Smooth muscle cell (in vitro differentiated cells): ENCODE data around the gene CALM3. TPM values are rescaled to one million over a fixed set of nuclear protein-coding genes. Genes with fewer than 3 reads are reported as not detected.

Source experiments
- DNase-seq: peaks from one replicate; lab custom pipeline; 2025; ENCODE audit not compliant: unreplicated experiment; lab: John Stamatoyannopoulos, UW
- H2AFZ ChIP-seq: fragments of 200-600 bp; sonication (generic); 2 replicates; pipeline ENCODE4 v1.6.0; 2016; ENCODE audit warnings: antibody characterized with exemption, low read depth, mild to moderate bottlenecking
- H3F3A ChIP-seq: fragments of 200-600 bp; sonication (generic); 2 replicates; pipeline ENCODE4 v1.6.0; 2017; ENCODE audit warnings: antibody characterized with exemption, low read depth
- H3K27ac ChIP-seq: fragments of 200-600 bp; sonication (generic); 2 replicates; pipeline ENCODE4 v1.5.1; 2016; ENCODE audit warnings: low read depth, mild to moderate bottlenecking
- H3K27me3 ChIP-seq: fragments of 200-600 bp; sonication (generic); 2 replicates; pipeline ENCODE4 v1.6.1; 2016; ENCODE audit warnings: low read depth, mild to moderate bottlenecking
- H3K36me3 ChIP-seq: fragments of 200-600 bp; sonication (generic); 2 replicates; pipeline ENCODE4 v1.5.1; 2016; ENCODE audit warnings: low read depth
- H3K4me1 ChIP-seq: fragments of 200-600 bp; sonication (generic); 2 replicates; pipeline ENCODE4 v1.5.1; 2016; ENCODE audit warnings: low read depth
- H3K4me2 ChIP-seq: fragments of 200-600 bp; sonication (generic); 2 replicates; pipeline ENCODE4 v1.6.0; 2016; ENCODE audit warnings: mild to moderate bottlenecking
- H3K4me3 ChIP-seq: fragments of 200-600 bp; sonication (generic); 2 replicates; pipeline ENCODE4 v1.5.1; 2016; ENCODE audit warnings: mild to moderate bottlenecking
- H3K79me2 ChIP-seq: fragments of 200-600 bp; sonication (generic); 2 replicates; pipeline ENCODE4 v1.6.0; 2016; ENCODE audit warnings: low read depth, mild to moderate bottlenecking
- H3K9ac ChIP-seq: fragments of 200-600 bp; sonication (generic); 2 replicates; pipeline ENCODE4 v1.6.0; 2016; ENCODE audit warnings: low read depth
- H3K9me3 ChIP-seq: fragments of 200-600 bp; sonication (generic); replicated peaks from 2 replicates; pipeline ENCODE4 v1.5.1; 2016; ENCODE audit warnings: low read depth
- H4K20me1 ChIP-seq: fragments of 200-600 bp; sonication (generic); 2 replicates; pipeline ENCODE4 v1.6.0; 2016; ENCODE audit warnings: low read depth
- WGBS: methylation state at CpG from one replicate; pipeline ENCODE4 v1.1.7; 2016; ENCODE audit warnings: low lambda C conversion rate; 5-methylcytosine and 5-hydroxymethylcytosine counted together
- polyA plus RNA-seq: library from polyadenylated mRNA; unstranded; fragments of >200 nt; fragmentation: Nextera tagmentation; extraction: Ambion mirVana; gene quantifications from 2 replicates; pipeline ENCODE4 v1.2.1, GENCODE V29; 2016
- total RNA-seq: library from RNA; depleted of rRNA; stranded (reverse); fragments of >200 nt; gene quantifications from 2 replicates; pipeline ENCODE4 v1.2.3, GENCODE V29; 2014
- TF ChIP-seq, protein P1 (sequence below): fragments of 200-600 bp; sonication (generic); IDR thresholded peaks from 2 replicates; pipeline ENCODE4 v1.5.1; 2017; ENCODE audit warnings: borderline replicate concordance, mild to moderate bottlenecking, antibody characterized with exemption; ENCODE audit not compliant: insufficient read depth, poor library complexity, severe bottlenecking

CALM3 gene
- total and polyA plus RNA-seq, 2 experiments from 2014 or later = 172 to 183 TPM

DNA sequence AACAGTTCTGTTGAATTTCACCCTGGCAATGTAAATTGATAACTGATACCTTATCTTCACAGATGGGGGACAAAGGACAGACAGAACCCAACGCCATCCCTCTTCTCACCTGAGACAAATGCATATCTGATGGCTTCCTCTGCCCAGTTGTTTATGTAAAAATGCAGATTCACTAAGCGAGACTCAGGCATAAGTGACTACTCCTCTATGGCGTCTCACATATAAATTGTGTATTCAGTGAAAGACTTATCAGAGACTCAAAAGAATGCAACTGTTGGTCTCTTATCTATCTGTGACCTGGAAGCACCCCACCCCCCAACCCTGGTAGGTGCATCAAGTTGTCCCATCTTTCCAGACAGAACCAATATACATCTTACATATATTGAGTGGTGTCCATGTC is 13.3 kb upstream of the CALM3 start:
- H3K4me3 ChIP-seq = no peak overlapping the region
- no peaks in the 10 kb centered on the region for H3K79me2 ChIP-seq
- TF ChIP-seq, protein P1, sequence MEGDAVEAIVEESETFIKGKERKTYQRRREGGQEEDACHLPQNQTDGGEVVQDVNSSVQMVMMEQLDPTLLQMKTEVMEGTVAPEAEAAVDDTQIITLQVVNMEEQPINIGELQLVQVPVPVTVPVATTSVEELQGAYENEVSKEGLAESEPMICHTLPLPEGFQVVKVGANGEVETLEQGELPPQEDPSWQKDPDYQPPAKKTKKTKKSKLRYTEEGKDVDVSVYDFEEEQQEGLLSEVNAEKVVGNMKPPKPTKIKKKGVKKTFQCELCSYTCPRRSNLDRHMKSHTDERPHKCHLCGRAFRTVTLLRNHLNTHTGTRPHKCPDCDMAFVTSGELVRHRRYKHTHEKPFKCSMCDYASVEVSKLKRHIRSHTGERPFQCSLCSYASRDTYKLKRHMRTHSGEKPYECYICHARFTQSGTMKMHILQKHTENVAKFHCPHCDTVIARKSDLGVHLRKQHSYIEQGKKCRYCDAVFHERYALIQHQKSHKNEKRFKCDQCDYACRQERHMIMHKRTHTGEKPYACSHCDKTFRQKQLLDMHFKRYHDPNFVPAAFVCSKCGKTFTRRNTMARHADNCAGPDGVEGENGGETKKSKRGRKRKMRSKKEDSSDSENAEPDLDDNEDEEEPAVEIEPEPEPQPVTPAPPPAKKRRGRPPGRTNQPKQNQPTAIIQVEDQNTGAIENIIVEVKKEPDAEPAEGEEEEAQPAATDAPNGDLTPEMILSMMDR = no peak
- H3K9ac ChIP-seq = no peak overlapping the region
- H4K20me1 ChIP-seq = no peaks in the 10 kb centered on the region
- no peak overlapping the region for H2AFZ ChIP-seq
- H3K4me1 ChIP-seq = no peaks in the 10 kb centered on the region
- no peaks in the 10 kb centered on the region for H3K9me3 ChIP-seq
- no peaks in the 10 kb centered on the region for H3F3A ChIP-seq
- DNase-seq = no peak
- H3K27ac ChIP-seq = no peak overlapping the region
- H3K27me3 ChIP-seq = no peaks in the 10 kb centered on the region
- 57% methylated on average over 3 of the region's 3 CpGs for WGBS
- no peak overlapping the region for H3K4me2 ChIP-seq
- no peaks in the 10 kb centered on the region for H3K36me3 ChIP-seq

DNA sequence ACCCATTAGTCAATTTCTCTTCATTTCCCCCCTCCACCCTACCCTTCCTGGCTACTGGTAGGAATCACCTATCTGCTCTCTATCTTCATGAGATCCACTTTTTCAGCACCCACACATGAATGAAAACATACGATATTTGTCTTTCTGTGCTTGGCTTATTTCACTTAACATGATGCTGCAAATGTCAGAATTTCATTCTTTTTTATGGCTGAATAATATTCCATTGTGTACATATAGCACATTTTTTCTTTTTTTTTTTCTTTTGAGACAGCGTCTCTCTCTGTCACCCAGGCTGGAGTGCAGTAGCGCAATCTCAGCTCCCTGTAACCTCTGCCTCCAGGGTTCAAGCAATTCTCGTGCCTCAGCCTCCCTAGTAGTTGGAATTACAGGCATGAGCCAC is 9.9 kb upstream of the CALM3 start:
- TF ChIP-seq, protein P1 = no peak
- Histone ChIP-seq H3K4me3 (no peak overlapping the region), H3K9ac (no peak overlapping the region), H3K27ac (no peak overlapping the region), H4K20me1 (no peaks in the 10 kb centered on the region), H3K9me3 (no peaks in the 10 kb centered on the region), H2AFZ (no peak overlapping the region), H3F3A (no peaks in the 10 kb centered on the region), H3K27me3 (no peaks in the 10 kb centered on the region), H3K79me2 (no peaks in the 10 kb centered on the region), H3K4me2 (no peak overlapping the region), H3K36me3 (no peaks in the 10 kb centered on the region), H3K4me1 (no peaks in the 10 kb centered on the region)
- no peak for DNase-seq
- 94% methylated on average over 4 of the region's 4 CpGs for WGBS

DNA sequence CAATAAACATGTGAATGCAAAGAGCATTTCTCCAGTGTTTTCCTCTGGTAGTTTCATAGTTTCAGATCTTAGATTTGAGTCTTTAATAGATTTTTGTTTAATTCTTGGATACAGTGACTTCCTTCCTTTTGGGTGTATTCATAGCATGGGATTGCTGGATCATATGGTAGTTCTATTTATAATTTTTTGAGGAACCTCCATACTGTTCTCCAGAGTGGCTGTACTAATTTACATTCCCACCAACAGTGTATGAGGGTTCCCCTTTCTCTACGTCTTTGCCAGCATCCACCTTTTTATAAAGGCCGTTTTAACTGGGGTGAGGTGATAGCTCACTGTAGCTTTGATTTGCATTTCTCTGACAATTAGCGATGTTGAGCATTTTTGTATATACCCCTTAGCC is 9.3 kb upstream of the CALM3 start:
- Histone ChIP-seq H3K79me2 (no peaks in the 10 kb centered on the region), H3K27ac (no peak overlapping the region), H2AFZ (no peak overlapping the region), H3K27me3 (no peaks in the 10 kb centered on the region), H3K4me3 (no peak overlapping the region), H3K9me3 (no peaks in the 10 kb centered on the region), H3K9ac (no peak overlapping the region), H3K4me1 (no peaks in the 10 kb centered on the region), H3F3A (no peaks in the 10 kb centered on the region), H3K4me2 (no peak overlapping the region), H4K20me1 (no peaks in the 10 kb centered on the region), H3K36me3 (no peaks in the 10 kb centered on the region)
- TF ChIP-seq, protein P1 = no peak
- WGBS = 90% methylated on average over 3 of the region's 3 CpGs
- DNase-seq = no peak

- TF ChIP-seq, protein P1 = no peak
- Histone ChIP-seq H4K20me1 (no peaks in the 10 kb centered on the region), H2AFZ (no peak overlapping the region), H3K36me3 (no peaks in the 10 kb centered on the region), H3K4me1 (no peaks in the 10 kb centered on the region), H3F3A (no peaks in the 10 kb centered on the region), H3K4me3 (no peak overlapping the region), H3K4me2 (no peak overlapping the region), H3K9ac (no peak overlapping the region), H3K27me3 (no peaks in the 10 kb centered on the region), H3K27ac (no peak overlapping the region), H3K79me2 (no peaks in the 10 kb centered on the region), H3K9me3 (no peaks in the 10 kb centered on the region)
- WGBS = 92% methylated on average over 6 of the region's 6 CpGs
- DNase-seq = no peak
Observed at GRCh38 chr19:46596008-46596407, 5.1 kb upstream of the CALM3 start.
